Measurements from ENCODE around the gene PIK3CG. TPM values are rescaled to one million over a fixed set of nuclear protein-coding genes. Genes with fewer than 3 reads are reported as not detected.

PIK3CG gene
- polyA plus RNA-seq, 3 donors = 17.9 to 31.2 (median 20.7) TPM

- no peaks in the 10 kb centered on the region for H3K4me1 Mint-ChIP-seq
- 100% methylated on average over 1 of the region's 4 CpGs for WGBS (ENCODE audit: insufficient coverage)
Observed at GRCh38 chr7:106820321-106821217, 44.5 kb upstream of the PIK3CG start.

DNA sequence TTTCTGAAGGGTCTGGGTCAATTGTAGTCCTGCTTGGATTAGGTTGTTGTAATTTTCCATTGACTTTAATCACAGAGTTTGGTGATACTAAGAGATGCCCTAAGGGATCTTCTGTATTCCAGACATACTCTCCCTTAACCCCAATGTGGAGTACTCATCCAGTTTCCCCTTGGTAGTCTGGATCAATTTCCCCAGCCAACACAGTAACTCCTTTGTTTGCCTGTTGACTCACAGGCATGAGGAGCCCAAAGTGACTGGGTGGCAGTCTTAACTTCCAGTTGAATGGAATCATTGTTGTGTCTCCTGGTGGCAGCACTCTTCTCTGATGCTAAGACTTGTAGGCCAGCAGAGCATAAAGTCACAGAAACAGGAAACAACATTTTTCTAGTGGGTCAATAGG is 41.5 kb upstream of the PIK3CG start:
- H3K36me3 Mint-ChIP-seq = no peaks in the 10 kb centered on the region
- no peaks in the 10 kb centered on the region for H3K27me3 ChIP-seq (ENCODE audit: control insufficient read depth in 2 of 2, insufficient read depth in 2 of 2, low read length in 2 of 2)
- no peaks in the 10 kb centered on the region for H3K9me3 ChIP-seq (replicated peaks in 1 of 2; ENCODE audit: control insufficient read depth in 1 of 2, insufficient read depth in 1 of 2, low read length in 2 of 2)
- peaks cover 0 to 5% (median 2%) of the 10 kb centered on the region in 7 donors for H3K9me3 Mint-ChIP-seq
- no peak overlapping the region for H3K4me3 Mint-ChIP-seq
- H3K36me3 ChIP-seq (replicated peaks in 1 of 2; ENCODE audit: control insufficient read depth in 1 of 2, insufficient read depth in 2 of 2, low read length in 2 of 2) = no peaks in the 10 kb centered on the region
- no peak overlapping the region for H3K4me3 ChIP-seq (replicated peaks in 1 of 3; ENCODE audit: low read depth in 2 of 3, low read length in 3 of 3)
- no peaks in the 10 kb centered on the region for H3K79me2 ChIP-seq (ENCODE audit: insufficient read depth, low read length)
- no peak overlapping the region for H3K27ac Mint-ChIP-seq
- no peak for DNase-seq
- H3K27me3 Mint-ChIP-seq (ENCODE audit: low read depth in 3 of 3) = no peaks in the 10 kb centered on the region
- intact Hi-C loops (cut with micrococcal nuclease) = no loop called here
- no peak overlapping the region for H3K4me2 ChIP-seq (replicated peaks; ENCODE audit: extremely low read depth, low read length, poor library complexity, severe bottlenecking)
- no peaks in the 10 kb centered on the region for H4K20me1 ChIP-seq (ENCODE audit: insufficient read depth, low read length)
- no peak overlapping the region for H3K9ac ChIP-seq (ENCODE audit: insufficient read depth, low read length, poor library complexity, severe bottlenecking)
- no peak overlapping the region for H3K27ac ChIP-seq (ENCODE audit: low read depth in 1 of 2, low read length in 2 of 2)
- no peaks in the 10 kb centered on the region for H3K4me1 Mint-ChIP-seq
- H2AFZ ChIP-seq (ENCODE audit: insufficient read depth, low read depth, low read length, poor library complexity, severe bottlenecking) = no peak overlapping the region
- H3K4me1 ChIP-seq (ENCODE audit: control insufficient read depth in 1 of 2, insufficient read depth in 2 of 2, low read length in 2 of 2) = no peaks in the 10 kb centered on the region
- TF ChIP-seq CTCF (IDR thresholded peaks at IDR 0.05) = no peak

More at GRCh38 chr7:106820321-106821217, 44.5 kb upstream of the PIK3CG start:
- Histone ChIP-seq H3K36me3 (replicated peaks in 1 of 2; ENCODE audit: control insufficient read depth in 1 of 2, insufficient read depth in 2 of 2, low read length in 2 of 2) (no peaks in the 10 kb centered on the region), H3K4me3 (replicated peaks in 1 of 3; ENCODE audit: low read depth in 2 of 3, low read length in 3 of 3) (no peak overlapping the region), H3K27ac (ENCODE audit: low read depth in 1 of 2, low read length in 2 of 2) (no peak overlapping the region), H3K27me3 (ENCODE audit: control insufficient read depth in 2 of 2, insufficient read depth in 2 of 2, low read length in 2 of 2) (no peaks in the 10 kb centered on the region), H3K9me3 (replicated peaks in 1 of 2; ENCODE audit: control insufficient read depth in 1 of 2, insufficient read depth in 1 of 2, low read length in 2 of 2) (no peaks in the 10 kb centered on the region), H3K9ac (ENCODE audit: insufficient read depth, low read length, poor library complexity, severe bottlenecking) (no peak overlapping the region), H3K4me1 (ENCODE audit: control insufficient read depth in 1 of 2, insufficient read depth in 2 of 2, low read length in 2 of 2) (no peaks in the 10 kb centered on the region), H3K79me2 (ENCODE audit: insufficient read depth, low read length) (no peaks in the 10 kb centered on the region), H3K4me2 (replicated peaks; ENCODE audit: extremely low read depth, low read length, poor library complexity, severe bottlenecking) (no peak overlapping the region), H4K20me1 (ENCODE audit: insufficient read depth, low read length) (no peaks in the 10 kb centered on the region), H2AFZ (ENCODE audit: insufficient read depth, low read depth, low read length, poor library complexity, severe bottlenecking) (peak overlapping the region; percentile 5)
- Mint-ChIP-seq H3K9me3 (peaks cover 0 to 5% (median 2%) of the 10 kb centered on the region in 7 donors), H3K4me3 (no peak overlapping the region), H3K27ac (no peak overlapping the region), H3K27me3 (ENCODE audit: low read depth in 3 of 3) (peaks cover 0 to 2% (median 0%) of the 10 kb centered on the region in 3 donors), H3K36me3 (no peaks in the 10 kb centered on the region)
- DNase-seq = no peak
- no peak for TF ChIP-seq CTCF (IDR thresholded peaks at IDR 0.05)
- intact Hi-C loops (cut with micrococcal nuclease) = no loop called here

All from CD14-positive monocyte (primary cell).